OCI-LY7 (cell line): Measurements from ENCODE around the gene APLN.

Source experiments
- EZH2phosphoT487 ChIP-seq: fragments of 200-600 bp; sonication (generic); IDR thresholded peaks from 2 replicates; pipeline ENCODE4 v1.6.1; 2018; ENCODE audit warnings: low read depth, borderline replicate concordance, mild to moderate bottlenecking, mixed run types, antibody characterized with exemption, low read length, moderate library complexity, mixed read lengths
- TF ChIP-seq, protein P1 (sequence below): fragments of 200-600 bp; sonication (generic); conservative IDR thresholded peaks from 2 replicates; pipeline ENCODE4 v1.5.1; 2014; ENCODE audit warnings: mild to moderate bottlenecking, antibody characterized with exemption, low read length, moderate library complexity, mixed read lengths

DNA sequence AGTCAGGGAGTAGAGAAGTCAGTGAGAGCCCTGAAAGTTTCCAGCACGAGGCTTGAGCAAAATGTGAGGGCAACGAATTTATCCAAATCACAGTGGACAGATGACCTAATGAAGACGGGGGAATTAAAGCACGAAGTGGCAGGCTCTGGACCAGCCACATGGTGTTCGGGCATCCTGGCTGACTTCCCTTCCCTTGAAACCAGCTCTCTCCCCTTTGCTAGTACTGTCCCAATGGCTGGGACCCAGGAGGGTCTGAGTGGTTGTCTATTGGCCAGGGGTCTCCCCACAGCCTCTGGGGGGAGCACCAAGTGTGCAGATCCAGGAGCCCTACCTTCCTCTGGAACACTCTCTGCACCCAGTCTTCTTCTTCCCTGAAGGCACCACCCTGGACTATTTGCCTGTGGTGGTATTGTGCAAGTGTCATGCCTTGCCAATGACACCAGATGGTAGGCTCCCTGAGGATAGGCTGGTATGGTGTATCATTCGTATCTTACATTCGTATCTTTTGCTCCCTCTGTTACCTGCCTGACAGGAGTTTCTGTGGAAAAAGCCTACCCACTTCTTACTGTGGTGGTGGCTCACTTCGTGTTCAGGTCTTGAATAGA is 2.1 kb downstream of the APLN start:
- TF ChIP-seq, protein P1, sequence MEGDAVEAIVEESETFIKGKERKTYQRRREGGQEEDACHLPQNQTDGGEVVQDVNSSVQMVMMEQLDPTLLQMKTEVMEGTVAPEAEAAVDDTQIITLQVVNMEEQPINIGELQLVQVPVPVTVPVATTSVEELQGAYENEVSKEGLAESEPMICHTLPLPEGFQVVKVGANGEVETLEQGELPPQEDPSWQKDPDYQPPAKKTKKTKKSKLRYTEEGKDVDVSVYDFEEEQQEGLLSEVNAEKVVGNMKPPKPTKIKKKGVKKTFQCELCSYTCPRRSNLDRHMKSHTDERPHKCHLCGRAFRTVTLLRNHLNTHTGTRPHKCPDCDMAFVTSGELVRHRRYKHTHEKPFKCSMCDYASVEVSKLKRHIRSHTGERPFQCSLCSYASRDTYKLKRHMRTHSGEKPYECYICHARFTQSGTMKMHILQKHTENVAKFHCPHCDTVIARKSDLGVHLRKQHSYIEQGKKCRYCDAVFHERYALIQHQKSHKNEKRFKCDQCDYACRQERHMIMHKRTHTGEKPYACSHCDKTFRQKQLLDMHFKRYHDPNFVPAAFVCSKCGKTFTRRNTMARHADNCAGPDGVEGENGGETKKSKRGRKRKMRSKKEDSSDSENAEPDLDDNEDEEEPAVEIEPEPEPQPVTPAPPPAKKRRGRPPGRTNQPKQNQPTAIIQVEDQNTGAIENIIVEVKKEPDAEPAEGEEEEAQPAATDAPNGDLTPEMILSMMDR = no peak
- no peak for TF ChIP-seq EZH2phosphoT487
